ENCODE data around the gene UNC5B.

GRCh38 chr10:71316786-71317160, 104.4 kb downstream of the UNC5B start:
- TF ChIP-seq POLR2A (IDR thresholded peaks at IDR 0.05; ENCODE audit: low read depth, low read length) (no peak), TAF1 (IDR thresholded peaks at IDR 0.05; ENCODE audit: low read depth, low read length) (no peak), POU2F2 (IDR thresholded peaks at IDR 0.05; ENCODE audit: low read depth, low read length) (no peak)
